ENCODE measurements around the gene UTP11. TPM values are rescaled to one million over a fixed set of nuclear protein-coding genes. Genes with fewer than 3 reads are reported as not detected.
A peak's percentile ranks its signal among the peaks of the same experiment; 100 is the strongest.

The UTP11 gene
- total RNA-seq, 1 donor from 2014 or later: 32.5 TPM

GRCh38 chr1:38068220-38068979 lies 55.9 kb downstream of the UTP11 start:
- no peak for DNase-seq (ENCODE audit: low read depth in 2 of 2)

- no peak for DNase-seq (ENCODE audit: low read depth in 2 of 2)
These were observed 56.4 kb downstream of the UTP11 start for GRCh38 chr1:38068980-38069340.

GRCh38 chr1:38071312-38072256 lies 59.0 kb downstream of the UTP11 start:
- DNase-seq (ENCODE audit: low read depth in 2 of 2): peak in 1 of 2 donors; percentile 33

GRCh38 chr1:38072858-38073257 lies 60.3 kb downstream of the UTP11 start:
- no peak for DNase-seq (ENCODE audit: low read depth in 2 of 2)

- DNase-seq (ENCODE audit: low read depth in 2 of 2): no peak
These were observed 61.2 kb downstream of the UTP11 start for GRCh38 chr1:38073534-38074301.

- DNase-seq (ENCODE audit: low read depth in 2 of 2): no peak
These were observed 61.8 kb downstream of the UTP11 start for GRCh38 chr1:38074302-38074677.

Other genes with a start within 250 kb of the UTP11 start
- under 0.01 TPM in 2 replicates for gene EPHA10, start 247.6 kb upstream of the UTP11 start, total RNA-seq
- 0.64 and 1.6 TPM in 2 replicates for gene MANEAL, start 218.9 kb upstream of the UTP11 start, total RNA-seq
- 12.1 and 21.2 TPM in 2 replicates for gene C1orf122, start 204.9 kb upstream of the UTP11 start, total RNA-seq
- 13.0 and 17.8 TPM in 2 replicates for gene YRDC, start 204.5 kb upstream of the UTP11 start, total RNA-seq
- 1.4 and 2.7 TPM in 2 replicates for gene MTF1, start 153.1 kb upstream of the UTP11 start, total RNA-seq
- gene INPP5B, start 65.7 kb upstream of the UTP11 start, total RNA-seq: 17.6 and 20.0 TPM in 2 replicates
- 44.0 and 63.3 TPM in 2 replicates for gene SF3A3, start 22.7 kb upstream of the UTP11 start, total RNA-seq
- gene FHL3, start 7.2 kb upstream of the UTP11 start, total RNA-seq: 10.9 and 18.1 TPM in 2 replicates
- under 0.01 TPM in 1 of 2 replicates, not detected in the other for gene POU3F1, start 34.1 kb downstream of the UTP11 start, total RNA-seq